HG03520 (cell line): ENCODE data around the gene ARL8B.
"Not testable (repeated sequence)": the region's sequence is repeated elsewhere in the genome, so short reads cannot be mapped to it uniquely, and the experiment has no call there.

Experiments
- ATAC-seq: cut with Tn5 transposase; IDR thresholded peaks from one replicate; pipeline ENCODE4 v1.9.1; 2021; ENCODE audit warnings: mild to moderate bottlenecking, moderate library complexity; ENCODE audit not compliant: unreplicated experiment

ARL8B gene

DNA sequence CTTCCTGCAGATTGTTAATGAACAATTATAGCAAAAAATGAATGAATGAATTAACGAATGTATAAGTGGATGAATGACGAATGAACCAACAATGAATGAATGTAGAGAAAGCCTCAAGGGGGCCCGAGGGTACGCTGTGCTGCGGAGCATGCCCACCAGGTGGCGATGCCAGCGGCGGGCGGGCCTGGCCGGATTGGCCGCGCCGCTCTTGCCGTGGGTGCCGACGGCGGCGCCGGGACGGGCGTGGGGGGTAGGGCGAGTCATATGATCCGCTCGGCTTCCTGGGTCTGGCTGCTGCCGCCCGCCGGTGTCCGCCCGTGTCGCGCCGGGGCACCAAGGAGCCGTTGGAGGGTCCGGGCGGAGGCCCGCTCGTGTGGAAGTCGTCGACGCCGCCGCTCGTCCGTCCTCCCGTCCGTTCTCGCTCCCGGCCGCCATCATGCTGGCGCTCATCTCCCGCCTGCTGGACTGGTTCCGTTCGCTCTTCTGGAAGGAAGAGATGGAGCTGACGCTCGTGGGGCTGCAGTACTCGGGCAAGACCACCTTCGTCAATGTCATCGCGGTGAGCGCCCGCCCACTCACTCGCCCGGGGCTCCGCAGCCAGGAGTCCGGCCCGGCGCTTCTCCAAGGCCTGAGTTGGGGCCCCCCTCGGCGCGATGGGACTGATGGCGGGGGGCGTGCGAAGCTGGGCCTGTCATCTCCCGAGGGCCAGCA, at the start of gene ARL8B:
Gene ARL8B, plus strand, starts transcription at position 263 of the 711 bp plus-strand sequence. Its CDS starts 174 bp downstream, at position 437.
- peak; percentile 93 for ATAC-seq

DNA sequence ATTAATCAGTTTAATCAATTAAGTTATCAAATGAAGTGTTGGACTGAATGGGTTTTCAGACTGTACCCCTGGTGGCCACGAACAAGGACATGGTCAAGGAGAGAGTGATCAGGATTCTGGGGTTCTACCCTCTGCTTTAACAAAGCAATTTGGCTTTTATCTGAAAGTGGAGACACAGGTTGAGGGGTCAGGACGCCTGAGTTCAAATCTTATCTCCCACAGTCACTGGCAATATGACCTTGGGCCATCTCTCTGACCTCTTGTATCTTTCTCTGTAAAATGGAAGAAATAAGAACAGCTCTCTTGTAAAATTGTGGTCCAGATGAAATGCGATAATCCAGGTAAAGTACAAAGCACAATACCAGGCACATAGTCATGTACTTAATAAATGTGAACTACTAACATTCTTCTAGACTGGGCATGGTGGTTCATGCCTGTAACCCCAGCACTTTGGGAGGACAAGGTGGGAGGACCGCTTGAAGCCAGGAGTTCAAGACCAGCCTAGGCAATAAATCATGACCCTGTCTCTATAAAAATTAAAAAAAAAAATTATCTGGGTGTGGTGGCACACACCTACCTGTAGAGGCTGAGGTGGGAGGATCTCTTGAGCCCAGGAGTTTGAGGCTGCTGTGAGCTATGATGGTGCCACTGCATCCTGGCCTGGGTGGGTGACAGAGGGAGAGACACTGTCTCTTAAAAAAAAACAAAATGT, 48.6 kb upstream of the ARL8B start:
- ATAC-seq = no peak

DNA sequence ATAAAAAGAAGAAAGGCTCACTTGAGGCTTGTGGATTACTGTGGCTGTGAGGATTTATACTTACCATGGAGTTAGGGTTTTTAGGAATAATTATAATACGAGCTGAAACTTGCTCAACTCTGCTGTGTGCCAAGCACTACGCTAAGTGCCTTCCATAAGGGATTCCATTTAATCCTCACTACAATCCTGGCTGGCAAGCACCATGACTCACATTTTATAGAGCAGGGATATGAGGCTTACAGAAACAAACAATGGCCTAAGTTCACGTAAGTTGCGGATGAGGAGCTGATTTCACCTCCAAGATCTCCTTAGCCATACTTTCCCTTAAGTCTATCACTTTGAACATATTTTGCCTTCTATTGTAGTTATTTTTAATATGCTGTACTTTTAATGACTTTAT, 43.9 kb upstream of the ARL8B start:
- no peak for ATAC-seq

DNA sequence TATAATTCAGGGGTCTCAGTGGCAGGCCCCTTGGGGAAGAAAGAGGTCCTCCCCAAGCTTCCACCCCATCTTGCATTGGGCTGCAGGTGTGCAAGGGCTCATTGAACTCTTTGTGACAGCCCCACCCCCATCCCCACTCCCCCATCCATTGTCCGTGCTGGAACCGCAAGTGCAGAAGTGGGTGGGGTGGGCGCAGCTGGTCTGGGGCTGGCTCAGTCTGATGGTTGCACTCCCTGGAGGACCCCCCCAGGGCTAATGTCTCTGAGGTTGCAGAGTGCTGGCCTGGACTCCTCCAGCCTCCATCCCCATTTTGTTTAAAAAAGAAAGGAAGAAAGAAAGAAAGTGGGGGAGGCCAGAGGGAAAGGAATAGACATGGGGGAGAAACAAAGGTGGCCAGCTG, 42.3 kb upstream of the ARL8B start:
- no peak for ATAC-seq

DNA sequence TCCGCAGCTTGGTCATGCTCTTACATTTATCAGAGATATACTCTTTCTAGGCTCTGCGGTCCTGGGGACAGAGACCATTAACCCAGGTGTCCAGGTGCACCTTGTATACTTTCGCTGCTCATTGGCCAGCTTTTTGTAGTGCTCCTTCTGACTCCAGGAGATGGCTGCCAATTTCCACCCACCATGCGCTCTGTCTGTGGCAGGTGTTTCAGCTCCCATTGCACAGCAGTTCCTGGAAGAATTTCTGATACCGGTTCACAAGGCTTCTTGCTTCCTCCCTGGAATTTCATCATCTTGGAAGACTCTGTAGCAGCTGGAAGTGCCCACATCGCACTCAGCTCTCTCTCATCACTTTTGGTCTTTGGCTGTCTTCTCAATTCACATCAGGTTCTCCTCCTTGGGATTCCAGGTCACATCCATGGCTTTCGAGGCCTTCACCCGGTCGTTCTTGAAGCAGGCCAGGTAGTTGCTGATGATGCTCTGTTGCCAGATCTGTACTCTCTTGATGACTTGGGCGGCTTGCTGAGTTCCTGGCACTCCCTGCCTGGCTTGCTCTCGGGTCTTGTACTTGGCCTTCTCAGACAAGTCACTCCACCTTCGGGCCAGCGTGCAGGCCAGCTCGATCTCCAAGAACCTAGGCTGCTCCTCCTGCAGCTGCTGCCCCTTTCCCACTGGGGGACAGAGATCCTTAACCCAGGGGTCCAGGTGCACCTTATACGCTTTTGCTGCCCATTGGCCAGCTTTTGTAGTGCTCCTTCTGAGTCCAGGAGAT, 41.1 kb upstream of the ARL8B start:
- ATAC-seq = no peak

DNA sequence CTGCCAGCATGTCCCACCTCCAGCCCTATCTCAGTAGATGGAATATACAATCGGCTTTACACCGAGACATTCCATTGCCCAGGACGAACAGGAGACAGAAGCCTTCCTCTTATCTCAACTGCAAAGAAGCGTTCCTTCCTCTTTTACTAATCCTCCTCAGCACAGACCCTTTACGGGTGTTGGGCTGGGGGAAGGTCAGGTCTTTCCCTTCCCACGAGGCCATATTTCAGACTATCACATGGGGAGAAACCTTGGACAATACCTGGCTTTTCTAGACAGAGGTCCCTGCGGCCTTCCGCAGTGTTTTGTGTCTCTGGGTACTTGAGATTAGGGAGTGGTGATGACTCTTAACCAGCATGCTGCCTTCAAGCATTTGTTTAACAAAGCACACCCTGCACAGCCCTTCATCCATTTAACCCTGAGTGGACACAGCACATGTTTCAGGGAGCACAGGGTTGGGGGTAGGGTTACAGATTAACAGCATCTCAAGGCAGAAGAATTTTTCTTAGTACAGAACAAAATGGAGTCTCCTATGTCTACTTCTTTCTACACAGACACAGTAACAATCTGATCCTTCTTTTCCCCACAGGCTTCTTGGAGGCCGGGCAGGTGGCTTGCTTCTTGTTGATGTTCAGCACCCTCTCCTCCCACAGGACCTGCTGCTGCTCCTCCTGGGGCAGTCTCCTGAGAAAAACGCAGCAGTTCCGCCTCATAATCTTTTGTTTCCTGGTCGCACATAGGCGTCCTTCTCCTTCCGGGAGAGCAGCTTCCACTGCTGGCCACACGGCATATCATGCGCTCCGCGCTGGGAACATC, 39.9 kb upstream of the ARL8B start:
- ATAC-seq = not testable (repeated sequence)

DNA sequence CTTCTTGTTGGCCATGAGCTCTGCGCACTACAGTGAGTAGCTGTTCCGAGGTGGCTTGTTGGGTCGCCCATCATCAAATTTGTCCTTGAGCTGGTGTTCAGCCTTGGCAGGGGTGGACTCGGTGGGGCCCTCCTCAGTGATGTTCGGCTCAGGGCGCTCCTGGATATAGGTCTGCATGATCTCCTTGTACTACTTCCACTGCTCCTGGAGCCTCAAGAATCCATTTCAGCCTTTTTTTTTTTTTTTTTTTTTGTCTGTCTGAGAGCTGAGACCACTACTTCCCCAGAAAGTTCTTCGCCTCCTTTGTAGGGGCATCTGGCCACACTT, 39.3 kb upstream of the ARL8B start:
- no peak for ATAC-seq

DNA sequence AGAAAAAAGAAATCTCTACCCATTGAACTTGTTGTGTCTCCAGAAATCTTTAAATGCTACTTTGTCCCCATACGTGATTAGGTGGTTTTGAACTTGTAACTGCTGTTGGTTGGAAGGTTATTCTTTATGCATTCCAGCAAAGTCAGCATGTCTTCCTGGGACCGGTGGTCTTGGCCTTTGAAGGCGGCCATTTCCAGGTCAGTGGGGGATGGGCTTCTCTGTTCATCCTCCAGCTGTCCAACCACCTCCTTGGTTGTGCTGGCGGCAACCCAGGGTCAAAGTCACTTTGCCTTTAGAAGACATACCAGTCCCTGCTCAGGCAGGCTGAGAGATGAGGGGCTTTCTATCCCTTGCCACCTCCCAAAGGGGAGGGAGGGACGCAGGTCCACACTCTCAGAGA, 37.9 kb upstream of the ARL8B start:
- no peak for ATAC-seq

DNA sequence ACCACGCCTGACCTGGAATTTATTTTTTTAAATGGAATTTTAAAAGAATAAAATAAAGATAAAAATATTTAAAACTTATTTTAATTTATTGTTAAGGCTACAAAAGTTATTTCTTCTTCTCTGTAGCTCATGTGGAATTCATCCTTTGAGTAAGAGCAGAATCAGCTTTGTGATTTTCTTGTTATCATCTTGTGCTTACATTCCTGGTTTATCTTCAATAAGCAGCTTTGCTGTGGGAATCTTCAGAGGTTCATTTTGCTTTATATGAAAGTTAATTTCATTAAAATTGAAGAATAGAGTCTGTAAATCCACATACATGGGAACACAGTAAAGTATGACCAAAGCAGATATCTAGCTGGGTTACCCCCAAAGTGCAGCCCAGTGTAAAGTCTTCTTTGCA, 35.4 kb upstream of the ARL8B start:
- ATAC-seq = no peak

DNA sequence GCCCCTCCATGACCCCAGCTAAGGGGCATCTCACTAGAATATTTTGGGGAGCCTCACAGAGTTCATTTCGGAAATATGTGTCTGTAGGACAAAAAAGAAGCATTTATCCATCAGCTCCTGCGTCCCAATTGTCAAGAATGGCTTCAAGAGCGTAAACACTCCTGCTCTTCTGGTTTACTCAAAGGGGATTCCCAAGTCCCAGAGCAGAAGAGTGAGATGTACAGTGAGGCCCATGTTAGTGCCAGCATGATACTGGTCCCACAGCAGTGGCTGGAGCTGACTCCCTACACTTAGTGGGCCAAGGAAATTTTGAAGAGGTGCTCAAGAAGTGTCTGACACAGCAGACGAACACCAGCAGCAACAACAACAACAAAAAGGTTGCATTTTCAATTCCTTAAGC, 34.9 kb upstream of the ARL8B start:
- no peak for ATAC-seq

DNA sequence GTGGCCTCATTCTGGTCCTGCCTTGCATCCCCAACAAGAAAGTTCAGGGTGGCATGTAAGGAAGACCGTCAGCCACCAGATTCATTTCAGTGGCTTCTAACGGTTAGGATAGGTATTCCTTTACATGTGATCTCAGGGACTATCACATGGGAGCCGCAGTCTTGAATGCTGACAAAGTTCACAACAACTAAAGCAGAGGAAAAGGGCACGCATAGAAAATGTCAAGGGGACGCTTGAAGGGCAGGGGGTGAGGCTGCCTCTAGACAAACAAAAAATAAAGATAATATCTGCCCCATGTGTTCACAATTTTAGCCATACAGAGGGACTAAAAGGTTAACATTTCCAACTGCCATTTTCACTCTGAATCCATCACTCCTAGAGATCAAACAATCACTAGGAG, 31.9 kb upstream of the ARL8B start:
- ATAC-seq = no peak

DNA sequence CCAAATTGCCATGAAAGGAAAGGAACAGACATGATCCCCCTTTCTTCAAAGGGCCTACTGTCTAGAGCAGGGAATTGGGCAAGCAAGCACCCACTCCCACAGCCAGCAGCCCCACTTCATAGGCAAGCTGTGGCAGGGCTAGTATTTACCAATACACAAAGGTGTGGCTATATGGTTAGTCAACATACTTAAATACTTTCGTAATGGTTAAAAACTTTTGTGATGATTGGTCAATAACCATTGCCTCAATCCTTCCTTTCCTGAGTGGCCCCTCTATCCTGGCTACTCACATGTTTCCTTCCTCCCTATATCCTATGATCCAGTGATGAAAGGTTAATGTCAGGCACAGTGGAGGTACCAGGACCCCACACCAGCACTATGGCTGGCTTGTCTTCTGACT, 30.1 kb upstream of the ARL8B start:
- no peak for ATAC-seq

DNA sequence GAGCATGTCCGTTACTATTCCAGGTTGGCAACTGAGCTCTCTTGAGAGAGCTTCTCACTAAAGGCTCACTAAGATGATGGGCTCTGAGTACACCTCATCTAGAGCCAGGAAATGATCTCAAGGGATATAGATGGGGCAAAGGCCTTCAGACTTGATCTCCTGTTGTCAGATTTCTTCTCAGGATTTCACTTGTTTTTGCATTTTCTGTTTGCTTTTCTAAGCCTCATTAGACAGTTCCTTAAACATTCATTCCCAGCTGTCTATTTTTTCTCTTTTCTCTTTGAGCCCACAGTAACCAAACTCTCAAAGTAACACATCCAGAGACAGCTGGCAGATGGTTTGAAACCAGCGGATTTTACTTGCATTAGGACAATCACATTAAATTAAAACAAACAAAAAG, 28.4 kb upstream of the ARL8B start:
- ATAC-seq = no peak

DNA sequence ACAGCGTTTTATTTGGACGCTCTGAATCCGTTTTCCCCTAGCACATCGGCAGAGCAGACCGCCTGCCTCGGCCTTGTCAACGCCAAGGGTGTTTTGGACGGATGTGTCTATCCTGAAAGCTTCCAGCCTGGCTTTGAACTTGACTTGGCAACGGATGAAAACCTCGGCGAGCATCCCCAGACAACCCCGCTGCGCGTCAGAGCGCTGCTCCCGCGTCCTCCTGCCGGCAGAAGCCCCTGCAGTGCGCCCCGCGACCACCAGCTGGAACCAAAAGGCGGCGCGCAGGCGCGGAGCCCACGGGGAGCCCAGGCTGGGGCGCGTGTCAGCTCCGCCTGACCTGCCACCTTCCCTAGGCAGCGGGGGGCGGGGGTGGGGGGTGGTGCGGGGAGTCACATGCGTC, 26.2 kb upstream of the ARL8B start:
- ATAC-seq = no peak

DNA sequence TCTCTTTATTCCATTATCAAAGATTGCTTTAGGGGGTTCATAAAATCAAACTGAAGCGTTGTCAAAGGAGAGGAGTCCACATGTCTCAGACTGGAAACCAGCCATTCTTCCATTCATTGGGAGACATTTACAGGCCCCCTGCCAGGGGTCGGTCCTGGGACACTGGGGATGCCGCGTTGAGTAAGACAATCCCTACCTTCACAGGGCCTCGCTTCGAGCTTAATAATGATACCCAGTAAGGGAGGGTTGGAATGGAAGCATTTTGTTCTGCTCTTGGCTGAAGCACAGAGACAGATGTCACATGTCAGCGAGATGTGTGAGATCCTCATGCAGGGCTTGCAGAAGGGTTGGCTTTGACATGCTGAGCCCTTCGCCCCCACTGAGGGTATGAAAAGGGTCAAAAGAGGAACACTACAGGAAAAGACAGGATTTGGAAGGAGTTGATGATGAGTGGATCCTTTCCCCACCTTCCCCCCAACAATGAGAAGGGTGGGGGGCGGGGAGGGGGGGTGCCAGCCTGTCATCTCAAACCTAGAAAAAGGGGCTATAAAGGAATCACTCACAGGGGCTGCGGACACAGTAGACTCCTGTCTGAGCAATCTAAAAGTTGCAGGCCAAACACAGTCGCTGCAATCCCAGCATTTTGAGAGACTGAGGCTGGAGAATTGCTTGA, 25.6 kb upstream of the ARL8B start:
- no peak for ATAC-seq

DNA sequence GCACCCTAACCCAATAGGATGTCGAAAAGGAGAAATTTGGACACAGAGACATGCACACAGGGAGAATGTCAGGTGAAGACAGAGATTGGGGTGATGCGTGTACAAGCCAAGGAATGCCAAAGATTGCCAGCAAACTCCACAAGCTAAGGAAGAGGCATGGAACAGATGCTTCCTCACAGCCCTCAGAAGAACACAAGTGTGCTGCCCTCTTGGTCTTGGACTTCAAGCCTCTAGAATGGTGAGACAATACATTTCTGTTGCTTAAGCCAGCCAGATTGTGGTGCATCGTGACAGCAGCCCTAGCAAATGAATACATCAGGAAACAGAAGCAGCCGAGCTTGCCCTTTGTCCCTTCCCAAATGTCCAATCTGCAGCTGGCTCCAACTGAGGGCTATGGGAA, 23.7 kb upstream of the ARL8B start:
- no peak for ATAC-seq

DNA sequence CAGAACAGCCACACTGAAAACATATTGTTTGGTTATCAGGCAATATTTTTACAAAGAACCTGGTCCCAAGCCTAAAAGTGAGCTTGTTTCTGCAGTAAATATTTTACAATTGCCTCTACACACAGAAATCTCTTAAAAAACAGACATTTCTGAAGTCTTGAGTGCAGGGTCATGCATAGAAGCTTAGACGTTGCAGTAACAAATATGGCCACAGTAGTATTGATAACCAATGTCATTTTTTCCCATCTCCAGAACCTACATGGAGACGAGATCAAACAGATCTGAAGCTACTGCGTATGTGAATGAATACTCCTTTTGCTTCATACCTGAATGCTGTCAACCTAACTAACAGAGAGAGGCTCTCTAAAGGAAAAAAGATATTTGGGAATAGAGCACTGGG, 19.6 kb upstream of the ARL8B start:
- no peak for ATAC-seq

DNA sequence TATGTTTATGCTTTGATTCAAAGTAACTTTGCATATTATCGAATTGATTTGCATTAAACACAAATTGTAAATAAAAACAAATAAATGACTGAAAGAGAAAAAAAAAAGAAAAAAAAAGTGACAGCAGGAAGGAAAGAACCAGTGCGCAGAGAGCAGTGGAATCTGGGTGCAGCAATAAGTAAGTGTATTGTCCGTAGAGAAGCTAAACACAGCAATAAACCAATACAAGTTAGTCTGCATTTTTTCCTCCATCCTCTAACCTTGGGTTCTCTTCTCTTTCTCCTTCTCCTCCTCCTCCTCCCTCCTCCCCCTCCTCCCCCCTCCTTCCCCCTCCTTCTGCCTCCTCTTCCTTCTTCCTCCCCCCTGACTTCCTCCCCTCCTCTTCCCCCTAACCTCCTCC, 18.3 kb upstream of the ARL8B start:
- ATAC-seq = no peak

DNA sequence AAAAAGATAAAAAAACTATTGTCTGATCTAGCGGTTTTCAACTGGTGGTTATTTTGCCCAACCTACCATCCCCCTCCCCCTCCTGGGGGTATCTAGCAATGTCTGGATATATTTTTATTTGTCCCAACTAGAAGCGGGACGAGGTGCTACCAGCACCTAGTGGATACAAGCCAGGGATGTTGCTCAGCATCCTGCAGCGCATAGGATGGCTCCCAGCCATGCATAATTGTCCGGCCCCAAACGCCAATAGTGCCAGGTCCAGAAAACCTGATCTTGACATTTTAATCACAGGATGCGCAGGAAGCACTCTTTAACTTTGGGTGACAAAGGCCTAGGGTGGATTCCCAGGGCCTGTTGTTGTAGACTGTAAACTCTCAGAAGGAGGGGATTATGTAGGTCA, 17.0 kb upstream of the ARL8B start:
- no peak for ATAC-seq

DNA sequence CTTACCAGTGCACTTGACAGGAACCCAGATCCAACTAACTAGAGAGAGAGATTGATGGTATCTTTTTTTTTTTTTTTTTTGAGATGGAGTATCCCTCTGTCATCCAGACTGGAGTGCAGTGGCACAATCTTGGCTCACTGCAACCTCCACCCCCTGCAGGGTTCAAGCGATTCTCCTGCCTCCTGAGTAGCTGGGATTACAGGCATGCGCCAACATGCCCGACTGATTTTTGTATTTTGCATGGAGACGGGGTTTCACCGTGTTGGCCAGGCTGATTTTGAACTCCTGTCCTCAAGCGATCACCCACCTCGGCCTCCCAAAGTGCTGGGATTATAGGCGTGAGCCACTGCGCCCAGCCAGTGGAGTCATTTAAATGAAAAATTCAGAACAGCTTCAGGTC, 15.7 kb upstream of the ARL8B start:
- not testable (repeated sequence) for ATAC-seq

DNA sequence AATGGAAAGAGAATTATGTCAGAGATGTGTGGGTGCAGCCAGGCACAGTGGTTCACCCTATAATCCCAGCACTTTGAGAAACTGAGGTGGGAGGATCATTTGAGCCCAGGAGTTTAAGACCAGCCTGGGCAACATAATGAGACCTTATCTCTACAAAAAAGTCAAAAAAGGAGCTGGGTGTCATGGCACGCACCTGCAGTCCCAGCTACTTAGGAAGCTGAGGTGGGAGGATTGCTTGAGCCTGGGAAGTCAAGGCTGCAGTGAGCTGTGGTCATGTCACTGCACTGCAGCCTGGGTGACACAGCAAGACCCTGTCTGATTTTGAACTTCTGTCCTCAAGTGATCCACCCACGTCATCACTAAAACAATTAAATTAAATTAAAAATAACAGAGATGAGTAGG, 15.2 kb upstream of the ARL8B start:
- ATAC-seq = not testable (repeated sequence)
